Measurements from ENCODE around the gene GLT1D1.

Gene GLT1D1

DNA sequence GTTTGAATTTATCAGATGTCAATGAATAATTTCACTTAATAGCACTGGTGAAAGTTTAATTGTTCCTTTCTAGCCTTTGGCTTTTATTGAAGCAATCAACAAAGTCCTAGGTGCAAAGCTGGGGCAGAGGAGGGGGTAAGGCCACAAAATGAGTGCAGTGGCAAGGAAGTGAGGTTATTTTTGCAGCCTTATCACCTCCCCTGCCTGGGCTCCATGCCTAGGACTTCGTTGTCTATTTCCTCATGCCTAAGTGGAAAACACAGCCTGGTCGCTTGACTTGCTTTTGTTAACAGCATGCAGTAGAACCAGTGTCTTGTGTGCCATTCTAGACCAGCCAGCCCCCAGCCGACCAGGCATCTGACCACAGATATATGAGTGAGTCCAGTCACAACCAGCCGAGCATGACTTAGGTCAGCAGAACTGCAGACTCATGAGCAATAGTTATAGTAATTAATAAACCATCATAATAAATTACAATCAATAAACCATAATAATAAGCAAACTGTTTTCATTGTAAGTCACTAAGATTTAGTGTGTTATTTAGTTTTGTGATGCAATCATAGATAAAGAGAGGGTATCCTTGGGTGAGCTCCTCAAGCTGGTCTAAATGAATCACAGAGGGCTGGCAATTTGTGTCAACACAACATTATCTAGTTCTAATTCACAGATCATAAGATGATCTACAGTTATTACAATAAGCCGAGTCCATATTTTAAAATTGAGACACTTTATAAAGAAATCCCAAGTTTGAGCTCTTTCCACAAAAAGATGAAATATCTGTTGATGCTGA, 156.8 kb downstream of the GLT1D1 start:
- DNase-seq = no peak

GRCh38 chr12:129016159-129016558, 162.9 kb downstream of the GLT1D1 start:
- no peak for DNase-seq

DNA sequence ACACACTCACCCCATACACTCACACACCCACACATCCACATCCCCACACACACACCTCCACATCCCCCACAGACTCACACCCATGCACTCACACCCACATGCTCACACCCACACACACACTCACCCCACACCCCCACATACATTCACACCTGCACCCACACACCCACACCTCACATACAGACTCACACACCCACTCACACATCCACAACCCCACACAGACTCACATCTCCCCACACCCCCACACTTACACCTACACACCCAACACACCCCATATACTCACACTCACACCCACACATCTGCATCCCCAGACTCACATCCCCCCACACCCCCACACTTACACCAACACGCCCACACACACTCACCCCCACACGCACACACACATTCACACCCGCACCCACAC, 171.8 kb downstream of the GLT1D1 start:
- DNase-seq = no peak

GRCh38 chr12:129028844-129029243, 175.6 kb downstream of the GLT1D1 start:
- DNase-seq = no peak
